Activated T-cell treated with anti-CD3 and anti-CD28 coated beads for 24 hours (primary cell): Measurements from ENCODE around the gene PARP16.

Experiments
- DNase-seq: peaks from one replicate; pipeline ENCODE4 v3.0.0-alpha.2; 2020; ENCODE audit warnings: low read depth

The PARP16 gene

GRCh38 chr15:65311760-65312159, 25.1 kb upstream of the PARP16 start:
- no peak for DNase-seq

- DNase-seq: no peak
These were observed 23.9 kb upstream of the PARP16 start for GRCh38 chr15:65310431-65311137.

- DNase-seq: no peak
These were observed 23.3 kb upstream of the PARP16 start for GRCh38 chr15:65309882-65310418.

GRCh38 chr15:65307978-65308377, 21.3 kb upstream of the PARP16 start:
- DNase-seq: no peak

- no peak for DNase-seq
These were observed 19.9 kb upstream of the PARP16 start for GRCh38 chr15:65306551-65306950.

GRCh38 chr15:65305776-65306175, 19.1 kb upstream of the PARP16 start:
- DNase-seq: no peak

- DNase-seq: no peak
These were observed 18.6 kb upstream of the PARP16 start for GRCh38 chr15:65305150-65305758.

GRCh38 chr15:65304381-65305149, 17.9 kb upstream of the PARP16 start, which contains the start of gene RNU5B-1:
Gene RNU5B-1 (plus strand): TSS chr15:65304677.
- DNase-seq: peak; percentile 82

GRCh38 chr15:65303687-65304380, 17.2 kb upstream of the PARP16 start:
- no peak for DNase-seq

GRCh38 chr15:65302061-65302460, 15.4 kb upstream of the PARP16 start:
- DNase-seq: no peak

GRCh38 chr15:65300924-65301441, 14.3 kb upstream of the PARP16 start:
- DNase-seq: no peak

GRCh38 chr15:65298731-65299130, 12.0 kb upstream of the PARP16 start:
- DNase-seq: no peak

GRCh38 chr15:65292938-65293518, 6.3 kb upstream of the PARP16 start:
- no peak for DNase-seq

GRCh38 chr15:65290228-65290627, 3.5 kb upstream of the PARP16 start:
- DNase-seq: no peak

GRCh38 chr15:65289261-65289854, 2.7 kb upstream of the PARP16 start:
- no peak for DNase-seq

GRCh38 chr15:65287520-65287855, 805 bp upstream of the PARP16 start:
- no peak for DNase-seq

GRCh38 chr15:65286069-65286703, 497 bp downstream of the PARP16 start:
- DNase-seq: no peak

- no peak for DNase-seq
These were observed 1.2 kb downstream of the PARP16 start for GRCh38 chr15:65285291-65286068.

GRCh38 chr15:65278480-65278879, 8.2 kb downstream of the PARP16 start:
- no peak for DNase-seq

- no peak for DNase-seq
These were observed 9.7 kb downstream of the PARP16 start for GRCh38 chr15:65277015-65277414.
